NCI-H510A treated with DMSO at 0.1 percent for 48 hours (cell line): ENCODE results near the gene SIAH1.
"Not testable (repeated sequence)": the region's sequence is repeated elsewhere in the genome, so short reads cannot be mapped to it uniquely, and the experiment has no call there.

Source experiments
- DNase-seq: peaks from one replicate; lab custom pipeline; 2025; lab: John Stamatoyannopoulos, UW

Gene SIAH1

GRCh38 chr16:48385253-48386150 lies at the start of gene SIAH1:
Gene SIAH1 (minus strand): TSS chr16:48385413. CDS start chr16:48362428, 22,985 bp downstream.
- DNase-seq, result peak; percentile 69

DNA sequence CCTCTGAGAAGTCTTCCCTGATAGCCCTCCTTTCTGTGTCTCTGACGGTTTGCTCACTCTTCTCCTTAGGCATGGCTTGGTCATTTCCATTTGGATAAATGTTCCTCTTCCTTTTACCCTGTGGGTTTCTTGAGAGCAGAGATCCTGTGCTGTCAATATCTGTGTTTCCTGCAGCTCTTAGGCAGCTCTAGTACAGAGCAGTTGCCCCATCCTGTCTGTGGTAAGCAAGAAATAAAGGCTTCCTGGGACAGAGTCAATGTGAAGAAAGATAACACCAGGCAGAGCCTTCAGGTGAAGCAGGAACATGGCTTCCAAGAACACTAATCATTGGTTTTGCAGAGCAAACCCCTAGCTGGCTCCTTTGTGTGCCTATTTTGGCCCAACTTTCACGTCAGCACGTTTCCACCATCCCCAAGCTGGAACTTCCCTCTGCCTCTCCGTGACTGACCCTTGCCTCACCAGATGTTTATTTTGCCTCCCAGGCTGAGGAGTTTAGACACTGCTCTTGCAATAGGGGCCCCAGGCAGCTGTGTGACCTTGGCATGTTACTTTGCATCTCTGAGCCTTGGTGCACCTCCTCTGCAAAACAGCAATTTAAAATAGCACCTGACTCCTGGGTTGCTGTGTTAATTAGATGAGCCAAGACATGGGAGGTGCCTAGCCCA lies 49.6 kb upstream of the SIAH1 start:
- DNase-seq, result no peak

DNA sequence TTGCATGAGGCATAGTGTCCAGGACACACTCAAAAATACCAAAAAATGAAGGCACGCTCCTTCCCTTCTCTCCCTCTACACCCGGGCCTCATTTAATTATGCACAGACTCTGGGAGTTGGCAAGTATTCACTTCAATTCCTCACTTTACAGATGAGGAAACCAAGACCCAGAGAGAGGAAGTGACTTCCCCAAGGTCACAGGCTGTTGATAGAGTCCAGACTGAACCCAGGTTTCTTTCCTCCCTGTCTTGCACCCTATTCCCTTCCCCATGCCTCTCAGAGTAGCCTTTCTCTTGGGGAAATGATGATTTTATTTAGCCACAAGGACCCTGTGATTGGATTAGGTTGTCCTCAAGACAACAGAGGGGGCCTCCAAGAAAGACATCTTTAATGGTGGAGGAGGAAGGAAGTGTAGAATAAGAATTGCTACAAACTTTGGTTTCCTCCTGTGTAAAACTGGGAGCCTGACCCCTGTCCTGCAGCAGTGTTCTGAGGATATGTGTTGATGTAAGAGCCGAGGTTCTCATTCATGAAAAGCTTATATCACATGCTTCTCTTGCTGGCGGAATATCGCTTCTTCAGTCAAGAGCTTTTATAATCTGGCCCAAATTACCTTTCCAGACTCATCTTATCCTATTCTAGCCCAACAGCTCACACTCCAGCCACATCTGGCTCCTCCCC lies 48.8 kb upstream of the SIAH1 start:
- no peak for DNase-seq

GRCh38 chr16:48433116-48433849 lies 48.1 kb upstream of the SIAH1 start:
- DNase-seq, result no peak

DNA sequence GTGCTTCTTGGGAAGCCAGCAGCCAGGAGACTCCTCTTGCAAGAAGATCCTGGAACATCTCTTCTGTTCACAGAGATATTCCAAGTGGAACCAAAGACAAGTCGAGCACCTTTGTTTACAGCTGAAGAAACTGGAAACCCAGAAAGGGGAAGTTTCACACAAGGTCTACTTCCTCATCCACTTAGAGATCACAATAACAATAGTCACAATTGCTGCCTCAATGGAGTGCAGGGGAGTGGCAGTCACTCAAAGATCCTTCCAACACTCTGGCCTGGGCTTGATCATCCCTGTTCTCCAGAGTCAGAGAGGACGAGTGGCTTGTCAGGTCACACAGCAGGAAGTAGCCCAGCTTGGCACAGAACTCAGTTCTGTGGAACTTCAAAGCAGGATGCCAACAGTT lies 46.9 kb upstream of the SIAH1 start:
- no peak for DNase-seq

DNA sequence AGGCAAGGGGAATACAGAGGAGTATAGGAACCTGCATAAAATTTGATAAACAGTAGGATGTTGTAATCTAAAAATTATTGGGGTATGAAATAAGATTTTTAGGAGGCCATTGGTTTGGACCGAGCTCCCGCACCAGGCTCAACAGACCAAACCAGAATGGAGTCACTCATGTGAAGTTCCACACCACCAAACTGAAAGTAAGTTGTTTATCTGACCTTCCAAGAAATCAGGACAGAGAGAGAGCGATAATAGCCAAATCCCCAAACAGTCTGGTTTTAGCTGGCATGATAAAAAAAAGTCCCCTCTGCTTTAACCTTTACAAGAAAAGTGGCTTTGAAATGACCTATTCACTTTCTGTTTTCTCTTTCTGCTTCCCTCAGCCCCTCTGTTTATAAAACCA lies 45.7 kb upstream of the SIAH1 start:
- DNase-seq, result no peak

GRCh38 chr16:48426244-48427141 lies 41.3 kb upstream of the SIAH1 start:
- no peak for DNase-seq

DNA sequence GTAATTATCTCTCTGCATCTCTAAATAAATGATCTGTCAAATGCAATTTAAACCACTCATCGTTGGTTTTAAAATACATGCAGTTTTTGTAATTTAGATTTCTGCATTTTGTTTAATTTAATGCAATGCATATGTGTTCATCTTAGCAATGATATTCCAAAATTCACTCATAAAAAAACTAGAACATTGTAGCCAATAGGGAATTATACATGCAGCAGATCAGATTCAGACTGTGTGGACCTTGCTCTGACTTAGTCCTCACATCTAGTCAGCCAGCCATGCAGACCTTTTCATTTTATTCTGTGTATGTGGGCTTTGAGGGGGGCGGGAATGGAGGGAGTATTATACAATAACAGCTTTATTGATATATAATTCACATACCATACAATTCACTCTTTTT lies 37.3 kb upstream of the SIAH1 start:
- no peak for DNase-seq

DNA sequence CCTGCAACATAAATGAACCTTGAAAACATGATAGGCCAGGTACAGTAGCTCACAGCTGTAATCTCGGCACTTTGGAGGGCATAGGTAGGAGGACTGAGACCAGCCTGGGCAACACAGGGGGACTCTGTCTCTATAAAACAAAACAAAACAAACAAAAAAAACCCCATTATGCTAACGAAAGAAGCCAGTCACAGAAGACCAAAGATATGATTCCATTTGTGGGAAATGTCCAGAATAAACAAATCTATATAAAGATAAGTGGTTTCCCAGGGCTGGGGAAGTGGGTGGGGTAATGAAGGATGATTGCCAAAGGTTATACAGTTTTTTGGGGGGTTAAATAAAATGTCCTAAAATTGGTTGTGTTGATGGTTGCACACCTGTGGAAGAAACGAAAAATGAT lies 36.5 kb upstream of the SIAH1 start:
- no peak for DNase-seq

GRCh38 chr16:48420437-48420836 lies 35.2 kb upstream of the SIAH1 start:
- peak; percentile 29 for DNase-seq

GRCh38 chr16:48416617-48417016 lies 31.4 kb upstream of the SIAH1 start:
- DNase-seq, result not testable (repeated sequence)

- DNase-seq, result peak; percentile 81
These were observed 28.1 kb upstream of the SIAH1 start for GRCh38 chr16:48413272-48413671.

DNA sequence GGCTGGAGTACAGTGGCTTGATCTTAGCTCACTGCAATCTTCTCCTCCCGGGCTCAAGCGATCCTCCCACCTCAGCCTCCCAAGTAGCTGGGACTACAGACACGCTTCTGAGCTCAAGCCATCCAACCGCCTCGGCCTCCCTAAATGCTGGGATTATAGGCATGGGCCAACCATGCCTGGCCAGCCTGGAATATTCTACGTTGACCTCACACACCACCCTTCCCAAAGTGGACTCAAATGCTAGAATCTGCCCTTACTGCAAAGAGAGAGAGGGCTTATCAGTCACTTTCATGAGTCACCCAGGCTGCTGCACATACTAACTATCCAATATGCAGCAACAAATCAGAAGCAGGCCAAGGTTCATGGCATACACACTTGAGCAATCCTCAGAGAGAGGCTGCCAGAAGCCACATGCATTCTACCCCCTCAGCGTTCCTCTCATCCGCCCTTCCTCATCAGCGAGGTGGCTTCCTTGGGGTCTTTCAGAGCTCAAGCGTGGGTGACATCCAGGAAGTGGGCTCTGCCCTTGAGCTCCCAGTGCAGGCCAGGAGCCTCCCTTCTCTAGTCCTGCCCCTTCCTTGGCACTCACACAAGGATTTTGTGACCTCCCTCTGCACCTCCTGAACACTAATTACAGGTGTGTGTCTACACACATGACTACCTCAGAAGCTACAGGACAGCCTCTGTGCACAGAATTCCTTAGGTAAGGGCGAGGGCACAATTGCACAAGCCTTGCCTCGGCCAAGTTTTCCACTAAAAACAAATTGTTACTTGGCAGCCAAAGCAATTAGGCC lies 24.8 kb upstream of the SIAH1 start:
- no peak for DNase-seq

DNA sequence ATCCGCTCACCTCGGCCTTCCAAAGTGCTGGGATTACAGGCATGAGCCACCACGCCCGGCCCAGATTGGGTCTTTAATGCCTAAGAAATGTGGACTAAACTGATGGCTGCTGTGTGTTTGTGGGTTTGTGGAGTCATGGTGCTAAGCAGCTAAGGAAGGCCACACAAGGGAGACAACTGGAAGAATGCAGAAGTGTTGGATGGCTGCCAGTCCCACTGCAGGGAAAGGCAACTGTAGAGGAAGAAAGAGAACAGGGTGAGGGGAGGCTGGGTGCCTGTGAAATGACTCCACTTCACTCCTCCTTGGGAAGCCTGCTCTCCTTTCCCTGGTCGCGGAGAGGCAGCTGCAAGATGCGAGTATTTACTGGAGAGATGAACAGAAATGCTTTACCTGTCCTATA lies 23.5 kb upstream of the SIAH1 start:
- no peak for DNase-seq

DNA sequence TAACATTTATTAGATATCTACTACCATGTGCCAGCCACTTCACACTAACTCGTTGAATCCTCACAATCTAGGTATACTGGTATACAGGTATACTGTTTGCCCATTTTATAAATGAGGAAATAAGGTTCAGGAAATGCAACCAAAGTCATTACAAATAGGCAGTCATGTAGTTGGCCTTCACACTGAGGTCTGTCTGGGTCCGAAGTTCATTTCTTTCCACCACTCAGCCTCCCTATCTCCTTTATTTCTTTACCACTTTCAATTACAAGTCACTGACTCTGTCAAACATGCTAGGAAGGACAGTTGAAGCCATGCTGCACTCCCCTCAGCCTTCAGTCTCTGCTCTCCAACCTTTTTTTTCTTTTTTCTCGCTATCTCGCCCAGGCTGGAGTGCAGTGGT lies 20.7 kb upstream of the SIAH1 start:
- DNase-seq, result no peak

DNA sequence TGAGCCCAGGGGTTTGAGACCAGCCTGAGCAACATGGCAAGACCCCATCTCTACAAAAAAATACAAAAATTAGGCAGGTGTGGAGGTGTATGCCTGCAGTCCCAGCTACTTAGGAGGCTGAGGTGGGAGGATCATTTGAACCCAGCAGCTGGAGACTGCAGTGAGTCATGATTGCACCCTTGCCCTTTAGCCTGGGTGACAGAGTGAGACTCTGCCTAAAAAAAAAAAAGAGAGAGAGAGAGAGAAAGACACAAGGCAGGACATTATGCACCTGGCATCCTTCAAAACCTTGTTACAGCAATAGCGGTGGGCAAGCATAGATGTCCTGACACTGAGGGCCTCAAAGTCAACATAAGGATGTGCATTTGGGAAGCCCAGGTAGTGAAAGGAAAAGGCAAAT lies 19.9 kb upstream of the SIAH1 start:
- no peak for DNase-seq

DNA sequence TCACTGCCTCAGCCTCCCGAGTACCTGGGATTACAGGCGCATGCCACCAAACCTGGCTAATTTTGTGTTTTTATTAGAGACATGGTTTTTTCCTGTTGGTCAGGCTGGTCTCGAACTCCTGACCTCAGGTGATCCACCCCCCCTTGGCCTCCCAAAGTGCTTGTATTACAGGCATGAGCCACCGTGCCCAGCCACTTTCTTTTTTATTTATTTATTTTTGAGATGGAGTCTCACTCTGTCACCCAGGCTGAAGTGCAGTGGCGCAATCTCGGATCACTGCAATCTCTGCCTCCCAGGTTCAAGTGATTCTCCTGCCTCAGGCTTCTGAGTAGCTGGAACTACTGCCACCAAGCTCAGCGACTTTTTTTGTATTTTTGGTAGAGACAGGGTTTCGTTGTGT lies 17.3 kb upstream of the SIAH1 start:
- not testable (repeated sequence) for DNase-seq

GRCh38 chr16:48395375-48395774 lies 10.2 kb upstream of the SIAH1 start:
- no peak for DNase-seq

DNA sequence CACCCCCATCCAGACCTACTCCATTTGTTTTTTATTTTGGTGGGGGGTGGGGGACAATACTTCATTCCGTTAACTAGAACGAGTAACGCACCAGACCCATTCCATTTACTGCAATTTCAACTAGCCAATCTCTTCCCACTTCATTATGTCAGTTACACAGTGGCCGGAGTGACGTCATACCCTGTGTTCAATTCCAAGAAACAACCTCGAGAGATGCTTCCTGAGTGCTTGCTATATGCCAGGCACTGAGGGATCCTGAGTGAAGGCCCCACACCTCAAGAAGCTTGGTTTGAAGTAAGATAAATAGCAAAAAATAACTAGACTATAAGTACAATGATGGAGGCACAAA lies 9.1 kb upstream of the SIAH1 start:
- DNase-seq, result no peak
